Ishikawa (cell line): ENCODE results near the gene CFAP46.

Experiments used
- EP300 ChIP-seq: IDR thresholded peaks from 2 replicates; pipeline ENCODE4 v1.6.1; 2012; ENCODE audit warnings: borderline replicate concordance
- FOXM1 ChIP-seq: IDR thresholded peaks from 2 replicates; pipeline ENCODE4 v1.6.1; 2012; ENCODE audit warnings: low read depth, borderline replicate concordance
- NFIC ChIP-seq: IDR thresholded peaks from 2 replicates; pipeline ENCODE4 v1.6.1; 2012
- RAD21 ChIP-seq: IDR thresholded peaks from 2 replicates; pipeline ENCODE4 v1.6.1; 2012; ENCODE audit warnings: low read depth
- TAF1 ChIP-seq: IDR thresholded peaks from 2 replicates; pipeline ENCODE4 v1.6.1; 2012; ENCODE audit warnings: low read depth, mild to moderate bottlenecking
- TEAD4 ChIP-seq: IDR thresholded peaks from 2 replicates; pipeline ENCODE4 v1.6.1; 2012
- ZBTB7A ChIP-seq: IDR thresholded peaks from 2 replicates; pipeline ENCODE4 v1.6.1; 2012; ENCODE audit warnings: low read depth
- TF ChIP-seq, protein P1 (sequence below): IDR thresholded peaks from 2 replicates; pipeline ENCODE4 v1.6.1; 2012
- TF ChIP-seq, protein P2 (sequence below): IDR thresholded peaks from 2 replicates; pipeline ENCODE4 v1.6.1; 2012; ENCODE audit warnings: low read depth, mild to moderate bottlenecking
- TF ChIP-seq, protein P3 (sequence below): IDR thresholded peaks from 2 replicates; pipeline ENCODE4 v1.6.1; 2012

DNA sequence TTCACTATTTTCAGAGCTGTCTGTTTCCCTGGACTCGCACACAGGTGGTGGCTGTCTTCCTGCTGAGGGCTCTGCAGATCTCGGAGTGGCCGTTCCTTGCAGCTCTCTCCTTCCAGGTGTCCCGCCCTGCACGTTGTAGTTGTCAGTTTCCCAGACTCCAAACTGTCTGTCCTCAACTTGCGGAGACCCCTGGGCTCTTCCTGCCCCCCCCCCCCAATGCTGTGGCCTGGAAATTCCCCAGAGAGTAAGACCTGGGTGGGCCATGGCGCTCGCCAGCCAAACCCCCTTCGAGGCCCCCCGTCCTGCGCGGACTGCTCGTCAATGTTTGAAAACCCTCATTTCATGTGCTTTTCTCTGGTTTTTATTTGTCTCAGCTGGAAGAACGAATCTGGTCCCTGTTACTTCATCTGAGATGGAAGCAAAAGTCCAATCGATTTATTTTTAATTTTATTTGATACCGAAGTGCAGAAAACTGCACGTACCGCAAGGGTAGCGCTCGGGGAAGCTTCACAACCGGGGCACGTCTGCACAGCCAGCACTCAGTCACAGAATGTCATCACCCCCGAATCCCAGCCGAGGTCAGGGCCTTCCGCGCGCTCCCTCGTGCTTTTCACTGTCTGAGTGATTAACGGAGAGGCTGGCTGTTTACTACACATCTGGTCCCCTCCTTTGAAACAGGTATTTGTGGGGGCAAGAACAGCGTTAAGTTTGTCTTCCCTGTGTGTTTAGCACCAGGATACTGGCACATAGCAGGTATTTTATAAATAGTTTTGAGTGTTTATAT, 110.0 kb downstream of the CFAP46 start:
- TF ChIP-seq RAD21, result no peak
- no peak for TF ChIP-seq ZBTB7A
- no peak for TF ChIP-seq EP300
- TF ChIP-seq, protein P1, sequence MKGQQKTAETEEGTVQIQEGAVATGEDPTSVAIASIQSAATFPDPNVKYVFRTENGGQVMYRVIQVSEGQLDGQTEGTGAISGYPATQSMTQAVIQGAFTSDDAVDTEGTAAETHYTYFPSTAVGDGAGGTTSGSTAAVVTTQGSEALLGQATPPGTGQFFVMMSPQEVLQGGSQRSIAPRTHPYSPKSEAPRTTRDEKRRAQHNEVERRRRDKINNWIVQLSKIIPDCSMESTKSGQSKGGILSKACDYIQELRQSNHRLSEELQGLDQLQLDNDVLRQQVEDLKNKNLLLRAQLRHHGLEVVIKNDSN, result no peak
- TF ChIP-seq, protein P2, sequence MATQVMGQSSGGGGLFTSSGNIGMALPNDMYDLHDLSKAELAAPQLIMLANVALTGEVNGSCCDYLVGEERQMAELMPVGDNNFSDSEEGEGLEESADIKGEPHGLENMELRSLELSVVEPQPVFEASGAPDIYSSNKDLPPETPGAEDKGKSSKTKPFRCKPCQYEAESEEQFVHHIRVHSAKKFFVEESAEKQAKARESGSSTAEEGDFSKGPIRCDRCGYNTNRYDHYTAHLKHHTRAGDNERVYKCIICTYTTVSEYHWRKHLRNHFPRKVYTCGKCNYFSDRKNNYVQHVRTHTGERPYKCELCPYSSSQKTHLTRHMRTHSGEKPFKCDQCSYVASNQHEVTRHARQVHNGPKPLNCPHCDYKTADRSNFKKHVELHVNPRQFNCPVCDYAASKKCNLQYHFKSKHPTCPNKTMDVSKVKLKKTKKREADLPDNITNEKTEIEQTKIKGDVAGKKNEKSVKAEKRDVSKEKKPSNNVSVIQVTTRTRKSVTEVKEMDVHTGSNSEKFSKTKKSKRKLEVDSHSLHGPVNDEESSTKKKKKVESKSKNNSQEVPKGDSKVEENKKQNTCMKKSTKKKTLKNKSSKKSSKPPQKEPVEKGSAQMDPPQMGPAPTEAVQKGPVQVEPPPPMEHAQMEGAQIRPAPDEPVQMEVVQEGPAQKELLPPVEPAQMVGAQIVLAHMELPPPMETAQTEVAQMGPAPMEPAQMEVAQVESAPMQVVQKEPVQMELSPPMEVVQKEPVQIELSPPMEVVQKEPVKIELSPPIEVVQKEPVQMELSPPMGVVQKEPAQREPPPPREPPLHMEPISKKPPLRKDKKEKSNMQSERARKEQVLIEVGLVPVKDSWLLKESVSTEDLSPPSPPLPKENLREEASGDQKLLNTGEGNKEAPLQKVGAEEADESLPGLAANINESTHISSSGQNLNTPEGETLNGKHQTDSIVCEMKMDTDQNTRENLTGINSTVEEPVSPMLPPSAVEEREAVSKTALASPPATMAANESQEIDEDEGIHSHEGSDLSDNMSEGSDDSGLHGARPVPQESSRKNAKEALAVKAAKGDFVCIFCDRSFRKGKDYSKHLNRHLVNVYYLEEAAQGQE, result no peak
- TF ChIP-seq TEAD4, result no peak
- no peak for TF ChIP-seq FOXM1
- TF ChIP-seq TAF1, result no peak
- no peak for TF ChIP-seq NFIC
- TF ChIP-seq, protein P3, sequence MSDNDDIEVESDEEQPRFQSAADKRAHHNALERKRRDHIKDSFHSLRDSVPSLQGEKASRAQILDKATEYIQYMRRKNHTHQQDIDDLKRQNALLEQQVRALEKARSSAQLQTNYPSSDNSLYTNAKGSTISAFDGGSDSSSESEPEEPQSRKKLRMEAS, result no peak
